Peyer's patch (tissue), 4 donors: Measurements from ENCODE around the gene MYO9A. TPM values are rescaled to one million over a fixed set of nuclear protein-coding genes. Genes with fewer than 3 reads are reported as not detected.

Experiments
- DNase-seq, 3 donors: peaks; one replicate each; pipeline ENCODE4 v3.0.0-alpha.2; 2017 to 2019
- H3K27ac ChIP-seq, 4 donors: fragments of 200-600 bp; sonication (generic); one replicate each; pipeline ENCODE4 v1.5.1; 2016 to 2019
- H3K27me3 ChIP-seq, 2 donors: fragments of 200-600 bp; sonication (generic); one replicate each; pipeline ENCODE4 v1.5.1; 2019
- H3K36me3 ChIP-seq, 3 donors: fragments of 200-600 bp; sonication (generic); one replicate each; pipeline ENCODE4 v1.5.1; 2016 to 2019
- H3K4me1 ChIP-seq, 4 donors: fragments of 200-600 bp; sonication (generic); one replicate each; pipeline ENCODE4 v1.5.1; 2016 to 2019
- H3K4me3 ChIP-seq, 4 donors: fragments of 200-600 bp; sonication (generic); 1 replicate in 3 of 4; 2 replicates in 1 of 4; pipeline ENCODE4 v1.5.1; 2016 to 2019; ENCODE audit warnings: mild to moderate bottlenecking in 1 of 4
- H3K9me3 ChIP-seq, 4 donors: fragments of 200-600 bp; sonication (generic); one replicate each; pipeline ENCODE4 v1.5.1; 2016 to 2019; ENCODE audit warnings: mild to moderate bottlenecking in 1 of 4
- POLR2A ChIP-seq, 2 donors: fragments of 450-650 bp; IDR thresholded peaks; one replicate each; pipeline ENCODE4 v1.5.1; 2017; ENCODE audit warnings: antibody characterized with exemption in 2 of 2, mild to moderate bottlenecking in 2 of 2, moderate library complexity in 2 of 2
- total RNA-seq, 4 donors: library from RNA; depleted of rRNA; stranded (reverse); fragments of >200 nt; gene quantifications; one replicate each; pipeline ENCODE4 v1.1.0, GENCODE V29; 2016
- TF ChIP-seq, protein P1 (sequence below), 6 experiments: fragments of 450-650 bp in 4 of 6; fragments of 200-600 bp in 2 of 6; sonication (generic) in 1 of 6; IDR thresholded peaks; one replicate each; pipeline ENCODE4 v1.5.1; 2017 to 2019; ENCODE audit warnings: antibody characterized with exemption in 6 of 6, mild to moderate bottlenecking in 3 of 6, moderate library complexity in 1 of 6

The MYO9A gene, protein sequence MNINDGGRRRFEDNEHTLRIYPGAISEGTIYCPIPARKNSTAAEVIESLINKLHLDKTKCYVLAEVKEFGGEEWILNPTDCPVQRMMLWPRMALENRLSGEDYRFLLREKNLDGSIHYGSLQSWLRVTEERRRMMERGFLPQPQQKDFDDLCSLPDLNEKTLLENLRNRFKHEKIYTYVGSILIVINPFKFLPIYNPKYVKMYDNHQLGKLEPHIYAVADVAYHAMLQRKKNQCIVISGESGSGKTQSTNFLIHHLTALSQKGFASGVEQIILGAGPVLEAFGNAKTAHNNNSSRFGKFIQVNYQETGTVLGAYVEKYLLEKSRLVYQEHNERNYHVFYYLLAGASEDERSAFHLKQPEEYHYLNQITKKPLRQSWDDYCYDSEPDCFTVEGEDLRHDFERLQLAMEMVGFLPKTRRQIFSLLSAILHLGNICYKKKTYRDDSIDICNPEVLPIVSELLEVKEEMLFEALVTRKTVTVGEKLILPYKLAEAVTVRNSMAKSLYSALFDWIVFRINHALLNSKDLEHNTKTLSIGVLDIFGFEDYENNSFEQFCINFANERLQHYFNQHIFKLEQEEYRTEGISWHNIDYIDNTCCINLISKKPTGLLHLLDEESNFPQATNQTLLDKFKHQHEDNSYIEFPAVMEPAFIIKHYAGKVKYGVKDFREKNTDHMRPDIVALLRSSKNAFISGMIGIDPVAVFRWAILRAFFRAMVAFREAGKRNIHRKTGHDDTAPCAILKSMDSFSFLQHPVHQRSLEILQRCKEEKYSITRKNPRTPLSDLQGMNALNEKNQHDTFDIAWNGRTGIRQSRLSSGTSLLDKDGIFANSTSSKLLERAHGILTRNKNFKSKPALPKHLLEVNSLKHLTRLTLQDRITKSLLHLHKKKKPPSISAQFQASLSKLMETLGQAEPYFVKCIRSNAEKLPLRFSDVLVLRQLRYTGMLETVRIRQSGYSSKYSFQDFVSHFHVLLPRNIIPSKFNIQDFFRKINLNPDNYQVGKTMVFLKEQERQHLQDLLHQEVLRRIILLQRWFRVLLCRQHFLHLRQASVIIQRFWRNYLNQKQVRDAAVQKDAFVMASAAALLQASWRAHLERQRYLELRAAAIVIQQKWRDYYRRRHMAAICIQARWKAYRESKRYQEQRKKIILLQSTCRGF (N-terminal part only)
- total RNA-seq: 10 to 100 TPM; 28.2 to 47.3 (median 39.3) TPM

DNA sequence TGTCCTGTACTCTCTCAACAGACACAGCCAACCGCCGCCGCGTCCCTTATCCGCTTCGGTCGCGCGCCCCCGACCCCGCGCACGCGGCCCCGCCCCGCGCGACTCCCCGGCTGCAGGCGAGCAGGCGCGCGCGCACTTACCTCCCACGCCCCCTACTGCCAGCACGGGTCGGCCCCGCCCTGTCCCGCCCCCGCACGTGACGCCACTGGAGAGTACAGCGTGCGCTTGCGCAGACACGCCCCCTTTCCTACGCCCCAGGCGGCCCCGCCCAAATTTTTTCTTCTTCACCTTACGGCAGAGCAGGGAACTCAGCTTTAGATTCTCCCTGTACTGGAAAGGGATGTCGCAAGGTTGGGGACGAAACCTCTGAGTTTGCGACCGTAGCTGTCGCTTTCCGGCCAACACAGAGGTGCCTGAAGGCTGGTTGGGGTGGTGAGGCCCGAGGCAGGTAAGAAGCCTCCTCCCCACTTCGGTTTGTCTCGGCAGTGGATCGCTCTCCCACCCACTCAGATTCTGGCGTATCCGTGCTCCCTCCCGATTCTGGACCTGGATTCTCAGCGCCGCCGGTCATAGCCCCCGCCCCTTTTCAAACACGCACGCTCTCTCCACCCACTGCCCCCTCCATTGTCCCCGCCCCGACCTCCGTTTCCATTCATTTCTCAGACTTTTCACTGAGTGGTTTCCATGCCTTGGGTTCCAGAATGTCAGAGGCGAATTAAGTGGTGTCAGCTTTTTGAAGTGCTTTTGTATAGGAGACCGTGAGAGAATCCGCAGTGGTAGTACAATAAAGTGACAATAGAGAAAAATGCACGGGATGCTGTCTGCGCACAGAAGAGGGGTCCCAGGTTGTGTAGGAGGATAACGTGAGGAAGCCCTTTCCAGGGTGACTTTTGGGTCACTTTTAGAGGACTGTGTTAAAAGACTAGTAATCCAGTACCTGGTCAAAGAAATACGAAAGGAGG lies at the start of gene MYO9A, which contains the start of gene SENP8:
TSS of gene MYO9A (minus strand) at position 134 of the 962 bp plus-strand sequence. CDS start 71,587 bp downstream, outside the sequence.
TSS of gene SENP8 (plus strand) at position 387 of the 962 bp plus-strand sequence. CDS start 21,221 bp downstream, outside the sequence.
- Histone ChIP-seq H3K4me3 (peak within 1 kb of the TSS; percentile 74 to 92 (median 80)), H3K27ac (peak within 1 kb of the TSS; percentile 91 to 98 (median 94)), H3K9me3 (no peaks in the 10 kb centered on the region), H3K27me3 (no peaks in the 10 kb centered on the region), H3K36me3 (no peaks in the 10 kb centered on the region), H3K4me1 (peaks cover 0 to 16% (median 2%) of the 10 kb centered on the region in 4 donors)
- DNase-seq: peak; percentile 99
- peak in 1 of 2 donors; percentile 35 for TF ChIP-seq POLR2A (IDR thresholded peaks at IDR 0.05)
- TF ChIP-seq, protein P1, sequence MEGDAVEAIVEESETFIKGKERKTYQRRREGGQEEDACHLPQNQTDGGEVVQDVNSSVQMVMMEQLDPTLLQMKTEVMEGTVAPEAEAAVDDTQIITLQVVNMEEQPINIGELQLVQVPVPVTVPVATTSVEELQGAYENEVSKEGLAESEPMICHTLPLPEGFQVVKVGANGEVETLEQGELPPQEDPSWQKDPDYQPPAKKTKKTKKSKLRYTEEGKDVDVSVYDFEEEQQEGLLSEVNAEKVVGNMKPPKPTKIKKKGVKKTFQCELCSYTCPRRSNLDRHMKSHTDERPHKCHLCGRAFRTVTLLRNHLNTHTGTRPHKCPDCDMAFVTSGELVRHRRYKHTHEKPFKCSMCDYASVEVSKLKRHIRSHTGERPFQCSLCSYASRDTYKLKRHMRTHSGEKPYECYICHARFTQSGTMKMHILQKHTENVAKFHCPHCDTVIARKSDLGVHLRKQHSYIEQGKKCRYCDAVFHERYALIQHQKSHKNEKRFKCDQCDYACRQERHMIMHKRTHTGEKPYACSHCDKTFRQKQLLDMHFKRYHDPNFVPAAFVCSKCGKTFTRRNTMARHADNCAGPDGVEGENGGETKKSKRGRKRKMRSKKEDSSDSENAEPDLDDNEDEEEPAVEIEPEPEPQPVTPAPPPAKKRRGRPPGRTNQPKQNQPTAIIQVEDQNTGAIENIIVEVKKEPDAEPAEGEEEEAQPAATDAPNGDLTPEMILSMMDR (IDR thresholded peaks at IDR 0.05): peak in 4 of 6 experiments; percentile 17 to 24 (median 18)

DNA sequence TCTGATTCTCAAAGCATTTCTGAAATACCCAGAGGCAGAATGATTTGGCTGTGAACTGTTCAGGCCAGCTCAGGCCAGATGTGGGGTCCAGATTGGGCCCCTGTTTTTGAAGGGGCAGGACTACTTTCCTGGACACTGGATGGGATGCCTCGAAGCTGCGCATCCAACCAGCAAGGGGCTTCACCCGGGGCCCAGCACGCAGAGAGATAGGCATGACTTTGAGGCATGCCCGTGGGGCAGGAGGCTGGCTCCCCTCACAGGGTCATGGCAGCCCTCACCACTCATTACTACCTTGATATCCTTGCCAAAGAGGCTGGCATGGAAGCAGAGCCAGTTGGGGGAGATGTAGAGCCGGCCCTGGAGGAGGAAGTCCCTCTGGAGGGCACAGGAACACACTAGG lies 49.5 kb upstream of the MYO9A start:
- H3K27me3 ChIP-seq: no peaks in the 10 kb centered on the region
- TF ChIP-seq, protein P1 (IDR thresholded peaks at IDR 0.05): no peak
- no peak for TF ChIP-seq POLR2A (IDR thresholded peaks at IDR 0.05)
- no peak overlapping the region for H3K27ac ChIP-seq
- no peaks in the 10 kb centered on the region for H3K9me3 ChIP-seq
- H3K36me3 ChIP-seq: no peaks in the 10 kb centered on the region
- H3K4me1 ChIP-seq: peaks cover 0 to 18% (median 0%) of the 10 kb centered on the region in 4 donors
- no peak for DNase-seq
- no peak overlapping the region for H3K4me3 ChIP-seq

DNA sequence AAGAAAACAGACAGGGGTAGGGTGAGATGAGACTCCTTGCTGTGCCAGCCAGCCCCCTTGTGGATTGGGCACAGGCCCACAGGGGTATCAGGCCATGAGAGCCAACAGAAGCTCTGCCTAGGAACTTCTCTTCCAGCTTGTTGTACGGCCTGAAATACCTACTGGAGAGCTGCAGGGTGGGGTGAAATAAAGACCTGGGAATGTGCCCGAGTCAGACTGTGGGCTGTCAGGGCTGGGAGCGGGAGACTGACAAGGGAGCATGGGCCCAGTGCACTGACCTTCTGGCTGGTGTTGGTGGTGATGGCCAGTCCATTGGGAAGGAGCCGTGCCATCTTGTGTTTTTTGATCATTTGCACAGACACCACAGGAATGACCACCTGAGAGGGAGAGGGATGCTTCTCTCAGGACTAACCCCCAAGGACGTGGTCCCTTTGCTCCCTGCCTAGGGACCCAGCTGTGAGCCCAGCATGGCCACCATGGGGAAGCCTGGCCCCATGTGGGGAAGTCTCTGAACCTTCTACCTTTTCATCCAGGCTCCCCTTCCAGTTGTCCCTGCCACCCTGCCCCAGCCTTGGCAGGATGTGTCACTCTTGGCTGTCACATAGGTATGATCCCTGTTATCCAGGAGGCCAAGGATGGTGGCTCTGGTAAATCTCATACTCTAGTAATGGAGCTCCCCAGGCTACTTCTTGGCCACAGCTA lies 48.9 kb upstream of the MYO9A start:
- H3K36me3 ChIP-seq: no peaks in the 10 kb centered on the region
- no peak for DNase-seq
- H3K9me3 ChIP-seq: no peaks in the 10 kb centered on the region
- H3K4me3 ChIP-seq: no peak overlapping the region
- H3K4me1 ChIP-seq: peaks cover 0 to 18% (median 0%) of the 10 kb centered on the region in 4 donors
- no peak for TF ChIP-seq POLR2A (IDR thresholded peaks at IDR 0.05)
- TF ChIP-seq, protein P1 (IDR thresholded peaks at IDR 0.05): no peak
- H3K27me3 ChIP-seq: no peaks in the 10 kb centered on the region
- no peak overlapping the region for H3K27ac ChIP-seq

DNA sequence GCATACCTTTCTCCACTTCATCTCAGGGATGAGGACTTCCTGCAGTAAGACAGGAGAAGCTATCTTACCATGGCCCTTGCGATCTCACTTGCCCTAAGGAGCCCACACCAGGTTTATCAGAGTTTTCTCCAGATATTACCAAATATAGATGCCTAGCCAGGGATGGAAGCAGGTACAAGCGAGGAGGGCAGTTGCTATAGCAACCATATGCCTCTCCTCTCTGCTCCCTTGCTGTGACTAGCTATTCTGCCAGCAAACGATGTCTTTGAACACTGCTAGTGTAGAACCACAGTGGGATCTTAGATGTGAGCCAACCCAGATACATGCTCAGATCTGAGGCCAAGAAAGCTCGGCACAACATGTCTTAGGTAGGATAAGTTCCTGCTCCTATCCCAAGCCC lies 45.8 kb upstream of the MYO9A start:
- Histone ChIP-seq H3K4me3 (no peak overlapping the region), H3K9me3 (no peaks in the 10 kb centered on the region), H3K27me3 (no peaks in the 10 kb centered on the region), H3K4me1 (peaks cover 0 to 6% (median 0%) of the 10 kb centered on the region in 4 donors), H3K27ac (no peak overlapping the region), H3K36me3 (no peaks in the 10 kb centered on the region)
- no peak for DNase-seq
- TF ChIP-seq, protein P1 (IDR thresholded peaks at IDR 0.05): no peak
- no peak for TF ChIP-seq POLR2A (IDR thresholded peaks at IDR 0.05)
